ENCODE data around the gene KDM7A. TPM values are rescaled to one million over a fixed set of nuclear protein-coding genes. Genes with fewer than 3 reads are reported as not detected.

KDM7A gene
- total RNA-seq, 6 donors from 2014 or later: 12.9 to 41.8 (median 18.2) TPM

DNA sequence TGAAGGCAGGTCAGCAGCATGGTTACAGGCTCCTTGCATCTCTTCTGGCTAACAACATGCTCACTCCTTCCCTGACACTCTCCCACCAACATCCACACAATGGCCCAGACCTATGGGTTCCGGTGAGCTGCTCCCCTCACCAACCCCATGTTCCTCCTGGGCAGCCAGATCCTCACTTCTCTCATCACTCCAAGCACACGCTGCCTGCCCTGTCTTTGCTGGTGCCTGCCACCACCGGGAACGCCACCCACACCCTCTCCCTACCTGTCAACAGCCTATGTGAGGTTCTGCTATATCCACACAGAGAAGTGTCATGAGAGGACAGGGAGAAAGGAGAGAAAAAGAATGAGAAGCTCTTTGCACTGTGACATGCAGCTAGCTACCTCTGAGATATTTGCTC lies 128.6 kb downstream of the KDM7A start:
- peaks cover 8 to 22% (median 15%) of the 10 kb centered on the region in 4 donors for H3K4me1 ChIP-seq
- TF ChIP-seq EP300 (IDR thresholded peaks at IDR 0.05) (no peak), POLR2AphosphoS5 (IDR thresholded peaks at IDR 0.05) (no peak), CTCF (IDR thresholded peaks at IDR 0.05) (no peak), POLR2A (IDR thresholded peaks at IDR 0.05) (no peak)
- H3K27ac ChIP-seq: no peak overlapping the region
- DNase-seq (no peak), ATAC-seq (ENCODE audit: low FRiP score in 2 of 2) (no peak)
- H3K4me3 ChIP-seq: no peak overlapping the region
- H3K9me3 ChIP-seq: no peaks in the 10 kb centered on the region
- 95 to 100% methylated on average over 4 of the region's 4 CpGs for WGBS, 2 donors
- peaks cover 0 to 43% (median 6%) of the 10 kb centered on the region in 4 donors for H3K36me3 ChIP-seq
- no peaks in the 10 kb centered on the region for H3K27me3 ChIP-seq

GRCh38 chr7:140047197-140047596 lies 129.6 kb downstream of the KDM7A start:
- WGBS, 2 donors: 91 to 94% methylated on average over 3 of the region's 3 CpGs
- DNase-seq (no peak), ATAC-seq (ENCODE audit: low FRiP score in 2 of 2) (no peak)
- H3K4me1 ChIP-seq: peaks cover 8 to 22% (median 15%) of the 10 kb centered on the region in 4 donors
- H3K4me3 ChIP-seq: no peak overlapping the region
- TF ChIP-seq POLR2A (IDR thresholded peaks at IDR 0.05) (no peak), CTCF (IDR thresholded peaks at IDR 0.05) (no peak), POLR2AphosphoS5 (IDR thresholded peaks at IDR 0.05) (no peak), EP300 (IDR thresholded peaks at IDR 0.05) (no peak)
- no peaks in the 10 kb centered on the region for H3K27me3 ChIP-seq
- H3K36me3 ChIP-seq: peaks cover 0 to 50% (median 9%) of the 10 kb centered on the region in 4 donors
- H3K27ac ChIP-seq: no peak overlapping the region
- H3K9me3 ChIP-seq: no peaks in the 10 kb centered on the region

- WGBS, 2 donors: 76 to 81% methylated on average over 6 of the region's 6 CpGs
- no peak for ATAC-seq (ENCODE audit: low FRiP score in 2 of 2)
Measured at GRCh38 chr7:140045697-140046096, 131.1 kb downstream of the KDM7A start.

DNA sequence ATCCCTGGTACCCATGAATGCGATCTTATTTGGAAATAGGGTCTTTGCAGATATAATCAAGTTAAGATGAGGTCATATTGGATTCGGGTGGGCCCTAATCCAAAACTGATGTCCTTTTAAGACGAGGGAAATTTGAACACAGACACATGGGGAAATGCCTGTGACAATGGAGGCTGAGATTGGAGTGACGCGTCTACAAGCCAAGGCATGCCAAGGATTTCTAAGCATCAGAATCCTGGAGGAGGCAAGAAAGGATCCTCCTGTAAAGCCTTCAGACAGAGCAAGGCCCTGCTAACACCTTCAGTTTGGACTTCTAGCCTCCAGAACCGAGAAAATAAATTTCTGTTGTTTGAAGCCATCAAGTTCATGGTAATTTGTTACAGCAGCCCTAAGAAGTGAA lies 132.5 kb downstream of the KDM7A start:
- H3K27me3 ChIP-seq: no peaks in the 10 kb centered on the region
- H3K36me3 ChIP-seq: peaks cover 5 to 71% (median 24%) of the 10 kb centered on the region in 4 donors
- ATAC-seq (ENCODE audit: low FRiP score in 2 of 2) (no peak), DNase-seq (no peak)
- no peak overlapping the region for H3K4me3 ChIP-seq
- peaks cover 2 to 9% (median 6%) of the 10 kb centered on the region in 4 donors for H3K4me1 ChIP-seq
- H3K27ac ChIP-seq: no peak overlapping the region
- whole genome bisulfite sequencing, 2 donors: 95% methylated on average over 6 of the region's 6 CpGs
- no peaks in the 10 kb centered on the region for H3K9me3 ChIP-seq
- TF ChIP-seq EP300 (IDR thresholded peaks at IDR 0.05) (no peak), POLR2AphosphoS5 (IDR thresholded peaks at IDR 0.05) (no peak), CTCF (IDR thresholded peaks at IDR 0.05) (no peak), POLR2A (IDR thresholded peaks at IDR 0.05) (no peak)

More at GRCh38 chr7:140045697-140046096, 131.1 kb downstream of the KDM7A start:
- Histone ChIP-seq H3K27me3 (no peaks in the 10 kb centered on the region), H3K4me1 (peaks cover 8 to 21% (median 15%) of the 10 kb centered on the region in 4 donors), H3K4me3 (no peak overlapping the region), H3K9me3 (no peaks in the 10 kb centered on the region), H3K36me3 (peaks cover 5 to 59% (median 15%) of the 10 kb centered on the region in 4 donors), H3K27ac (no peak overlapping the region)
- no peak for TF ChIP-seq EP300 (IDR thresholded peaks at IDR 0.05)
- no peak for TF ChIP-seq POLR2AphosphoS5 (IDR thresholded peaks at IDR 0.05)
- no peak for TF ChIP-seq CTCF (IDR thresholded peaks at IDR 0.05)
- TF ChIP-seq POLR2A (IDR thresholded peaks at IDR 0.05): no peak
- DNase-seq: no peak

DNA sequence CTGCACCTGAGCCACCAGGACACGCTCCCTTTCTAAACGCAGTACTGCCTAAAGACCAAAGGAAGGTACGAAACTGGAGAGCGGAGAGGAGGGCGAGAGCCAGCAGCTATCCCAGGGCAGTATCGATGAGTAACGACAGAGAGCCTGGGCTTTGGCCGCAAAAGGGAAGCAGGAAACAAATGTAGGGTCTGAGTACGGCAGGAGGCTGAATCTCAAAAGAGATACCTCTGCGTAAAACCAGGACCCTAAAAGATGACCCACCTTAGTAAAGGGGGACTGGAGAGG lies 134.5 kb downstream of the KDM7A start:
- ATAC-seq (ENCODE audit: low FRiP score in 2 of 2) (no peak), DNase-seq (no peak)
- TF ChIP-seq CTCF (IDR thresholded peaks at IDR 0.05) (no peak), POLR2AphosphoS5 (IDR thresholded peaks at IDR 0.05) (no peak), EP300 (IDR thresholded peaks at IDR 0.05) (no peak), POLR2A (IDR thresholded peaks at IDR 0.05) (no peak)
- H3K4me3 ChIP-seq: no peak overlapping the region
- 87 to 95% methylated on average over 10 of the region's 10 CpGs for WGBS, 2 donors
- no peaks in the 10 kb centered on the region for H3K4me1 ChIP-seq
- H3K36me3 ChIP-seq: peaks cover 13 to 81% (median 35%) of the 10 kb centered on the region in 4 donors
- no peak overlapping the region for H3K27ac ChIP-seq
- H3K9me3 ChIP-seq: no peaks in the 10 kb centered on the region
- H3K27me3 ChIP-seq: no peaks in the 10 kb centered on the region

Data from upper lobe of left lung (tissue), 6 donors.